ENCODE measurements around the gene PLCL1.

PLCL1 gene

GRCh38 chr2:198063242-198063641 lies 258.8 kb downstream of the PLCL1 start:
- no peak for DNase-seq (ENCODE audit: low read depth)
- TF ChIP-seq CTCF (IDR thresholded peaks at IDR 0.05; ENCODE audit: insufficient read depth, low read depth, low read length, missing control alignments) = no peak
- H3K4me3 ChIP-seq (ENCODE audit: low read length) = no peak overlapping the region

- TF ChIP-seq CTCF (IDR thresholded peaks at IDR 0.05; ENCODE audit: insufficient read depth, low read depth, low read length, missing control alignments) = no peak
- DNase-seq (ENCODE audit: low read depth) = no peak
- H3K4me3 ChIP-seq (ENCODE audit: low read length) = no peak overlapping the region
Measured at GRCh38 chr2:198065322-198065721, 260.9 kb downstream of the PLCL1 start.

GRCh38 chr2:198066597-198066996 lies 262.2 kb downstream of the PLCL1 start:
- no peak overlapping the region for H3K4me3 ChIP-seq (ENCODE audit: low read length)
- no peak for TF ChIP-seq CTCF (IDR thresholded peaks at IDR 0.05; ENCODE audit: insufficient read depth, low read depth, low read length, missing control alignments)
- no peak for DNase-seq (ENCODE audit: low read depth)

- no peak for TF ChIP-seq CTCF (IDR thresholded peaks at IDR 0.05; ENCODE audit: insufficient read depth, low read depth, low read length, missing control alignments)
Measured at GRCh38 chr2:198072655-198073054, 268.3 kb downstream of the PLCL1 start.

DNA sequence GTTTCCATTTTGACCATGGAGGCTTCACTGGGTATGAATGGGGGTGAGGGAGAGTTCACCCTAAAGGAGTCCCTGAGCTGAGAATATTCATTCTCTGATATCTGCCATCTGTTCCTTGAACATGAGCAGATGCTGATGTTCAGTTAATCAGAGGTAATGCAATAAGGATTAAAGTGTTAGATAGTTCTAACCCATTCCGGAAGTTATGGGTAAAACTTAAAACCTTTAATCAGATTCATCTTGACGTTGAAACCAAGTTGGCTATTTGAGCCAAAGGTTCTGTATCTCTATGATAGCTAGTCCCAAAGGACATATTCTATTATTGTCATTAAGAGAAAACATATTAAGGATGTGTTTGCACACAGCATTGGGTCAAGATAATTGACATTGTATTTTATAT lies 268.9 kb downstream of the PLCL1 start:
- no peak for DNase-seq (ENCODE audit: low read depth)
- H3K4me3 ChIP-seq (ENCODE audit: low read length) = no peak overlapping the region
- no peak for TF ChIP-seq CTCF (IDR thresholded peaks at IDR 0.05; ENCODE audit: insufficient read depth, low read depth, low read length, missing control alignments)

More at GRCh38 chr2:198072655-198073054, 268.3 kb downstream of the PLCL1 start:
- no peak overlapping the region for H3K4me3 ChIP-seq (ENCODE audit: low read length)
- no peak for DNase-seq (ENCODE audit: low read depth)

DNA sequence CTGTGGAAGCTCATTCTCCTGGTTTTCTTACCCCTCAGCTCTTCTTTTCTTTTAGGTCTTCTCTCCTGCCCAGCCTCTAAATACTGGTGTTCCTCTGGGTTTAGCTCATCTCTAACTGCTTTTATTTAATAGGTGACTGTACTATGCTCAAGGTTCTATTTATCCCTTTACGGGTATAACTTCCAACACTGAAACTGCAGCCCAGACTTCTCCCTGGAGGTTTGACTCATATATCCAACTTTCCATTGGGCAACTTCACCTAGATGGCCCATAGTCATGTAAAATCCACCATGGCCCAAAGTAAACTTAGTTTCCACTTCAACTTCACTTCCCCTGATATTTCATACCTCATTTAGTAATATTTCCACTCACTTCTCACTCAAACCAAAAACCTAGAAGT lies 273.1 kb downstream of the PLCL1 start:
- no peak for DNase-seq (ENCODE audit: low read depth)
- TF ChIP-seq CTCF (IDR thresholded peaks at IDR 0.05; ENCODE audit: insufficient read depth, low read depth, low read length, missing control alignments) = no peak
- H3K4me3 ChIP-seq (ENCODE audit: low read length) = no peak overlapping the region

DNA sequence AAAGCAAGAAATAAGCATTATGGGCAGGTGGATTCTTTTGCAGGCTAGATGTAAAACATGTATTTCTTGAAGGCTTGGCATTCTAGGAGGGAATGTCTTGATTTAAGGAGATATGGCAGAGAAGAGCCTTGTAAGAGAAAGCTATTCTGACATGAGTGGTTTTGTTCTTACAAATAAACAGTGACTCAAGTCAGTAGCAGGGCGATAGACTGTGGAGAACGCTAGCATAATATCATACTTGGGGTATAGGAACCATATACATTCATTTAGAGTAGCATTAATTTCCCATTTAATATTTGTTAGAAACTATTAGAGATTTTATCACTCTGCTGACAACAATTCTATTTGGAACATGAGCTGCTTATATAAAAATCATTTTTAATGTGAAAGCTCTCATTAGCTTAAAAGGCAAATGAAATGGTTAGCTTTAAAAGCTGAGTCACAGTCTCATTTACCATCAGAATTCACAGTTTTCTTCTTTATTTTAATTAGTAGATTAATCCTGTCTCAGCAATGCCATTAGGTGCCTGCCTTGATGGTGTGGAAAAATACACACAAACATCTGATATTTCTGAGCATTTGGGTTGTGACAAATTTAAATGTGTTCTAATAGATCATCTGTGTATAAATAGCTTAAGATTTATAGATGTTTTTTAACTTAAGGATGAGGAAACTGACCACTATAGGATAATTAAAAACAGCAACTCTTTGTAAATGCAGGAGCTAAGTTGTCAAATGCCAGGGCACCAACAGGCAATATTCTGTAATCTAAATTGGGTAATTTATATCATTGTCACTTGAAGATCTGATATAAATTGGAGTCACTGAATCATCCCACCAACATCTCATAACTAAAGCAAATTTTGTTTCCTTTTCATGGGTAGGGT lies 276.7 kb downstream of the PLCL1 start:
- TF ChIP-seq CTCF (IDR thresholded peaks at IDR 0.05; ENCODE audit: insufficient read depth, low read depth, low read length, missing control alignments) = no peak
- DNase-seq (ENCODE audit: low read depth) = no peak

More for the DNA sequence above, 276.7 kb downstream of the PLCL1 start:
- H3K4me3 ChIP-seq (ENCODE audit: low read length) = no peak overlapping the region

All from epithelial cell of esophagus (primary cell).